HepG2 (cell line): ENCODE measurements around the gene PPP2R5B. TPM values are rescaled to one million over a fixed set of nuclear protein-coding genes. Genes with fewer than 3 reads are reported as not detected.
A peak's percentile ranks its signal among the peaks of the same experiment; 100 is the strongest.

Source experiments
- ATF5 ChIP-seq: sonication (generic); formaldehyde crosslinking; IDR thresholded peaks from 2 replicates; pipeline ENCODE4 v1.4.0; 2020; ENCODE audit warnings: mild to moderate bottlenecking, low read depth, missing genetic modification reagents
- CAMTA2 ChIP-seq: sonication (generic); formaldehyde crosslinking; IDR thresholded peaks from 2 replicates; pipeline ENCODE4 v1.4.0; 2020; ENCODE audit warnings: mild to moderate bottlenecking, missing genetic modification reagents, borderline replicate concordance
- CSRNP1 ChIP-seq: sonication (generic); formaldehyde crosslinking; IDR thresholded peaks from 2 replicates; pipeline ENCODE4 v1.8.1; 2023; ENCODE audit warnings: mild to moderate bottlenecking, missing genetic modification reagents
- DR1 ChIP-seq: sonication (generic); formaldehyde crosslinking; IDR thresholded peaks from 2 replicates; pipeline ENCODE4 v1.8.0; 2021; ENCODE audit warnings: mild to moderate bottlenecking, missing genetic modification reagents, inconsistent platforms
- EZH2 ChIP-seq: conservative IDR thresholded peaks from 2 replicates; pipeline ENCODE4 v1.6.1; 2012; ENCODE audit warnings: mild to moderate bottlenecking, low read depth, low read length, moderate library complexity
- JDP2 ChIP-seq: sonication (generic); formaldehyde crosslinking; IDR thresholded peaks from 2 replicates; pipeline ENCODE4 v1.8.1; 2022; ENCODE audit warnings: missing genetic modification reagents, borderline replicate concordance
- KDM4B ChIP-seq: sonication (generic); formaldehyde crosslinking; IDR thresholded peaks from 2 replicates; pipeline ENCODE4 v1.4.0; 2020; ENCODE audit warnings: missing genetic modification reagents
- MAFF ChIP-seq: IDR thresholded peaks from 2 replicates; pipeline ENCODE4 v1.6.1; 2011; ENCODE audit warnings: low read depth, low read length, improper control_type of control experiment
- MIXL1 ChIP-seq: IDR thresholded peaks from 2 replicates; pipeline ENCODE4 v1.6.1; 2016
- MYNN ChIP-seq: sonication (generic); formaldehyde crosslinking; IDR thresholded peaks from 2 replicates; pipeline ENCODE4 v1.4.0; 2020; ENCODE audit warnings: mild to moderate bottlenecking, low read depth, missing genetic modification reagents
- NRL ChIP-seq: sonication (generic); formaldehyde crosslinking; IDR thresholded peaks from 2 replicates; pipeline ENCODE4 v1.5.0; 2020; ENCODE audit warnings: missing genetic modification reagents, mild to moderate bottlenecking, moderate library complexity, borderline replicate concordance
- SAFB2 ChIP-seq: sonication (generic); formaldehyde crosslinking; IDR thresholded peaks from 2 replicates; pipeline ENCODE4 v1.5.1; 2020; ENCODE audit warnings: missing genetic modification reagents, low read depth, mild to moderate bottlenecking, borderline replicate concordance
- SRSF4 ChIP-seq: fragments of 200-400 bp; formaldehyde crosslinking; IDR thresholded peaks from one replicate; pipeline ENCODE4 v1.6.1; 2018; ENCODE audit warnings: mild to moderate bottlenecking, low read depth, low read length, moderate library complexity; ENCODE audit not compliant: poor library complexity, severe bottlenecking
- ZBTB3 ChIP-seq: sonication (generic); formaldehyde crosslinking; IDR thresholded peaks from 2 replicates; pipeline ENCODE4 v1.4.0; 2020; ENCODE audit warnings: low read depth, mild to moderate bottlenecking, moderate library complexity, missing genetic modification reagents, borderline replicate concordance
- ZNF101 ChIP-seq: sonication (generic); formaldehyde crosslinking; IDR thresholded peaks from 2 replicates; pipeline ENCODE4 v1.4.0; 2020; ENCODE audit warnings: mild to moderate bottlenecking, low read depth, missing genetic modification reagents, borderline replicate concordance
- ZNF276 ChIP-seq: sonication (generic); formaldehyde crosslinking; IDR thresholded peaks from 2 replicates; pipeline ENCODE4 v1.4.0; 2020; ENCODE audit warnings: mild to moderate bottlenecking, low read depth, missing genetic modification reagents
- ZNF512B ChIP-seq: sonication (generic); formaldehyde crosslinking; IDR thresholded peaks from 2 replicates; pipeline ENCODE4 v1.5.1; 2020; ENCODE audit warnings: missing genetic modification reagents, mild to moderate bottlenecking, borderline replicate concordance
- ZNF547 ChIP-seq: sonication (generic); formaldehyde crosslinking; IDR thresholded peaks from 2 replicates; pipeline ENCODE4 v1.5.1; 2020; ENCODE audit warnings: mild to moderate bottlenecking, missing genetic modification reagents
- ZNF780A ChIP-seq: sonication (generic); formaldehyde crosslinking; IDR thresholded peaks from 2 replicates; pipeline ENCODE4 v1.8.0; 2022; ENCODE audit warnings: mild to moderate bottlenecking, missing genetic modification reagents, moderate library complexity
- ZSCAN29 ChIP-seq: sonication (generic); formaldehyde crosslinking; conservative IDR thresholded peaks from 2 replicates; pipeline ENCODE4 v1.4.0; 2020; ENCODE audit warnings: mild to moderate bottlenecking, missing genetic modification reagents
- polyA plus RNA-seq, 8 experiments: library from polyadenylated mRNA; depleted of rRNA in 3 of 8; stranded (reverse) in 7 of 8; unstranded in 1 of 8; fragments of >200 nt; fragmentation: Illumina TruSeq in 4 of 8; extraction: Trizol in 4 of 8; gene quantifications; 2 replicates each; pipeline versions ENCODE4 v1.2.1 to v1.2.3, GENCODE V29; 2011 to 2016; ENCODE audit warnings: low read depth in 4 of 8, missing spikeins in 1 of 8, mixed read lengths in 1 of 8; ENCODE audit not compliant: insufficient read depth in 1 of 8
- total RNA-seq, 5 experiments: library from RNA; depleted of rRNA; stranded (reverse); fragments of >200 nt; fragmentation: Illumina TruSeq; extraction: Trizol; gene quantifications; 2 replicates each; pipeline ENCODE4 v1.2.3, GENCODE V29; 2016; ENCODE audit warnings: low read depth in 1 of 5

PPP2R5B gene
- total and polyA plus RNA-seq, 2 of the 13 experiments (the other 11 are each of a cell fraction or from before 2014, with no cell fraction given), result 2.3 to 8.3 TPM

GRCh38 chr11:64878494-64879243 is 45.8 kb upstream of the PPP2R5B start, which contains the start of gene EHD1 (continued):
- TF ChIP-seq ZBTB3 (CRISPR knock-in tag), result no peak
- peak; percentile 97 for TF ChIP-seq DR1 (CRISPR knock-in tag)
- no peak for TF ChIP-seq SRSF4
- peak; percentile 88; the same call in 1 of the 2 replicates for TF ChIP-seq SAFB2
- 0 out of 2 replicates have a peak, but pooled peaks have one; percentile 58 for TF ChIP-seq CAMTA2 (CRISPR knock-in tag)
- TF ChIP-seq NRL (CRISPR knock-in tag), result no peak; the same call in none of the 2 replicates
- peak; percentile 22; the same call in 1 of the 2 replicates for TF ChIP-seq ZSCAN29 (CRISPR knock-in tag)
- TF ChIP-seq ZNF780A, result no peak
- TF ChIP-seq MIXL1 (CRISPR knock-in tag), result peak; percentile 59; the same call in 1 of the 2 replicates
- peak; percentile 78; the same call in 1 of the 2 replicates for TF ChIP-seq CSRNP1 (CRISPR knock-in tag)
- peak; percentile 86; the same call in 1 of the 2 replicates for TF ChIP-seq ZNF276
- TF ChIP-seq ATF5 (CRISPR knock-in tag), result no peak; the same call in 1 of the 2 replicates
- TF ChIP-seq ZNF512B (CRISPR knock-in tag), result no peak
- TF ChIP-seq JDP2 (CRISPR knock-in tag), result no peak
- TF ChIP-seq EZH2, result no peak
- TF ChIP-seq MYNN (CRISPR knock-in tag), result no peak
- no peak for TF ChIP-seq ZNF101 (CRISPR knock-in tag)
- TF ChIP-seq MAFF, result no peak
- no peak for TF ChIP-seq ZNF547
- TF ChIP-seq KDM4B (CRISPR knock-in tag), result 0 out of 2 replicates have a peak, but pooled peaks have one; percentile 26
